ENCODE data around the gene SEPTIN10. TPM values are rescaled to one million over a fixed set of nuclear protein-coding genes. Genes with fewer than 3 reads are reported as not detected.
A peak's percentile ranks its signal among the peaks of the same experiment; 100 is the strongest.

SEPTIN10 gene
- total and polyA plus RNA-seq, 9 of the 15 experiments (the other 6 are each of a cell fraction or from before 2014, with no cell fraction given), result 0.40 TPM; not detected in 8

DNA sequence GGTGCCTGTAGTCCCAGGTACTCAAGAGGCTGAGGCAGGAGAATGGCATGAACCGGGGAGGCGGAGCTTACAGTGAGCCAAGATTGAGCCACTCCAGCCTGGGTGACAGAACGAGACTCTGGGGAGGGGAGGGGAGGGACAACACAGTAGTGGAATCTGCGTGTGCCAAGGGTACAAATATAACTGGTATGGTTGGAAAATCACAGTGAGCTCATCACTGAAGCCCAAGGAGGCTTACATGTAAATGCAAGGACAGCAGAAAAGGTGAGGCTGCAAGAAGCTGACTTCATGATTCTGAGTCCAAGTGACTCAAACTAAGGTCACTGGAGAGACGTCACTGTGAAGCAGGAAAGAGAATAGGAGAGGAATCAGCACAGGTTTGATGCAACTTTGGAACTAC, 9.2 kb downstream of the SEPTIN10 start:
- H3K36me3 ChIP-seq (ENCODE audit: control insufficient read depth, insufficient read depth, low read length), result no peaks in the 10 kb centered on the region
- 5% methylated on average over 5 of the region's 5 CpGs for WGBS (ENCODE audit: insufficient coverage, low coverage, missing lambda C conversion rate)
- H3K9me3 ChIP-seq (replicated peaks; ENCODE audit: control insufficient read depth, insufficient read depth, low read depth, low read length), result no peaks in the 10 kb centered on the region
- no peak overlapping the region for H2AFZ ChIP-seq (ENCODE audit: low read depth, low read length)
- in situ Hi-C loops (cut with MboI) (no loop called here), intact Hi-C loops (cut with micrococcal nuclease) (no loop called here)
- H3K79me2 ChIP-seq (ENCODE audit: control insufficient read depth, insufficient read depth, low read length), result no peaks in the 10 kb centered on the region
- H3K4me1 ChIP-seq (replicated peaks in 1 of 2; ENCODE audit: control insufficient read depth in 2 of 2, insufficient read depth in 2 of 2, low read length in 2 of 2), result no peaks in the 10 kb centered on the region
- no peak overlapping the region for H3K4me2 ChIP-seq (ENCODE audit: insufficient read depth, low read length)
- H4K20me1 ChIP-seq (replicated peaks; ENCODE audit: control insufficient read depth, insufficient read depth, low read length), result no peaks in the 10 kb centered on the region
- H3K9me1 ChIP-seq (ENCODE audit: control insufficient read depth, insufficient read depth, low read length), result no peaks in the 10 kb centered on the region
- H3K4me3 ChIP-seq, result no peak overlapping the region
- TF ChIP-seq HLTF (IDR thresholded peaks at IDR 0.05), result no peak
- no peak for TF ChIP-seq RBBP5 (IDR thresholded peaks at IDR 0.05; ENCODE audit: borderline replicate concordance, insufficient read depth, low read length, poor library complexity, severe bottlenecking)
- TF ChIP-seq SRSF1 (IDR thresholded peaks at IDR 0.05; ENCODE audit: low read depth, low read length), result no peak
- TF ChIP-seq C11orf30 (IDR thresholded peaks at IDR 0.05; ENCODE audit: low read depth), result 0 out of 2 replicates have a peak, but pooled peaks have one; percentile 12
- DNase-seq (ENCODE audit: extremely low read depth in 1 of 4, low spot score in 3 of 4) (no peak), ATAC-seq (no peak), FAIRE-seq (no peak)
- ChIA-PET POLR2A (no interaction called here), CTCF (ENCODE audit: low intra/inter-chr PET ratio) (no interaction called here)
- H3K9ac ChIP-seq (ENCODE audit: insufficient read depth in 1 of 2, low read depth in 2 of 2, low read length in 2 of 2), result no peak overlapping the region
- H3K27me3 ChIP-seq (ENCODE audit: control insufficient read depth in 2 of 2, insufficient read depth in 2 of 2, low read length in 2 of 2), result peaks cover 0 to 3% of the 10 kb centered on the region in 2 experiments; a peak in 3 of 5 replicates
- BruUV-seq (replicated peaks), result no TSS peak
- H3K27ac ChIP-seq (ENCODE audit: extremely low read depth, low read depth, low read length), result no peak overlapping the region

DNA sequence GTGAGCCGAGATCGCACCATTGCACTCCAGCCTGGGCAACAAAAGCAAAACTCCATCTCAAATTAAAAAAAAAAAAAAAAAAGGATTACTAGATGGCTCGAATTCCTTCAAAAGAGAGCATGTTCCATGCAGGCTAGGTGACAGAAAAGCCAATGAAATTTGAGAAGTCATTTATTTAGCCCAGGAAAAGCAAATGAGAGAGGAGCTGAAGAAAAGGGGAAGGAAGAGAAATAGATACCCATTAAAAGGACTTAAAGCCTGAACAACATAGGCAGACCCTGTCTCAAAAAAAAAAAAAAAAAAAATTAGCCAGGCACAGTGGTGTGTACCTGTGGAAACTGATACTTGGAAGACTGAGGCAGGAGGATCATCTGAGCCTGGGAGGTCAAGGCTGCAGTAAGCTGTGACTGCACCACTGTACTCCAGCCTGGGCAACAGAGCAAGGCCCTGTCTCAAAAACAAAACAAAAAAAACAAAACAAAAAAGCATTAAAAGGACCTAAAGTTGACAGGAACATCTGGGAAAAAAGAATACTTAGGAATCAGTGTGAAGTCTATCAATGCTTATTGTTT, 11.1 kb downstream of the SEPTIN10 start:
- H3K4me1 ChIP-seq (replicated peaks in 1 of 2; ENCODE audit: control insufficient read depth in 2 of 2, insufficient read depth in 2 of 2, low read length in 2 of 2), result no peaks in the 10 kb centered on the region
- in situ Hi-C loops (cut with MboI), result no loop called here
- no peak for DNase-seq (ENCODE audit: extremely low read depth in 1 of 4, low spot score in 3 of 4)
- no peaks in the 10 kb centered on the region for H3K36me3 ChIP-seq (ENCODE audit: control insufficient read depth, insufficient read depth, low read length)
- POLR2A ChIA-PET, result no interaction called here
- H3K9me3 ChIP-seq (replicated peaks; ENCODE audit: control insufficient read depth, insufficient read depth, low read depth, low read length), result no peaks in the 10 kb centered on the region
- no peak overlapping the region for H2AFZ ChIP-seq (ENCODE audit: low read depth, low read length)
- TF ChIP-seq SMARCC2 (IDR thresholded peaks at IDR 0.05; ENCODE audit: low read depth) (no peak), SMAD4 (CRISPR knock-in tag; conservative IDR thresholded peaks at IDR 0.05) (no peak), CREM (IDR thresholded peaks at IDR 0.05; ENCODE audit: low read depth) (no peak), ZNF175 (CRISPR knock-in tag; IDR thresholded peaks at IDR 0.05; ENCODE audit: low read depth) (no peak), U2AF2 (optimal IDR thresholded peaks at IDR 0.05; ENCODE audit: low read depth, low read length) (no peak)
- TF ChIP-seq, protein P1, sequence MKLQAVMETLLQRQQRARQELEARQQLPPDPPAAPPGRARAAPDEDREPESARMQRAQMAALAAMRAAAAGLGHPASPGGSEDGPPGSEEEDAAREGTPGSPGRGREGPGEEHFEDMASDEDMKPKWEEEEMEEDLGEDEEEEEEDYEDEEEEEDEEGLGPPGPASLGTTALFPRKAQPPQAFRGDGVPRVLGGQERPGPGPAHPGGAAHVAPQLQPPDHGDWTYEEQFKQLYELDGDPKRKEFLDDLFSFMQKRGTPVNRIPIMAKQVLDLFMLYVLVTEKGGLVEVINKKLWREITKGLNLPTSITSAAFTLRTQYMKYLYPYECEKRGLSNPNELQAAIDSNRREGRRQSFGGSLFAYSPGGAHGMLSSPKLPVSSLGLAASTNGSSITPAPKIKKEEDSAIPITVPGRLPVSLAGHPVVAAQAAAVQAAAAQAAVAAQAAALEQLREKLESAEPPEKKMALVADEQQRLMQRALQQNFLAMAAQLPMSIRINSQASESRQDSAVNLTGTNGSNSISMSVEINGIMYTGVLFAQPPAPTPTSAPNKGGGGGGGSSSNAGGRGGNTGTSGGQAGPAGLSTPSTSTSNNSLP (IDR thresholded peaks at IDR 0.05; ENCODE audit: borderline replicate concordance, low read depth, low read length), result no peak
- CTCF ChIA-PET (ENCODE audit: low intra/inter-chr PET ratio), result no interaction called here
- H3K27me3 ChIP-seq (ENCODE audit: control insufficient read depth in 2 of 2, insufficient read depth in 2 of 2, low read length in 2 of 2), result peaks cover 0 to 3% of the 10 kb centered on the region in 2 experiments; a peak in 3 of 5 replicates
- 0% methylated on average over 2 of the region's 3 CpGs for WGBS (ENCODE audit: insufficient coverage, low coverage, missing lambda C conversion rate)
- H3K27ac ChIP-seq (ENCODE audit: extremely low read depth, low read depth, low read length), result no peak overlapping the region
- no TSS peak for BruUV-seq (replicated peaks)
- no peak overlapping the region for H3K4me2 ChIP-seq (ENCODE audit: insufficient read depth, low read length)
- no peaks in the 10 kb centered on the region for H4K20me1 ChIP-seq (replicated peaks; ENCODE audit: control insufficient read depth, insufficient read depth, low read length)
- H3K9ac ChIP-seq (ENCODE audit: insufficient read depth in 1 of 2, low read depth in 2 of 2, low read length in 2 of 2), result no peak overlapping the region
- no peak for FAIRE-seq
- no peaks in the 10 kb centered on the region for H3K79me2 ChIP-seq (ENCODE audit: control insufficient read depth, insufficient read depth, low read length)
- H3K9me1 ChIP-seq (ENCODE audit: control insufficient read depth, insufficient read depth, low read length), result no peaks in the 10 kb centered on the region
- no peak for ATAC-seq
- H3K4me3 ChIP-seq, result no peak overlapping the region
- intact Hi-C loops (cut with micrococcal nuclease), result no loop called here

Data from K562 (cell line).